ENCODE results near the gene ERRFI1.

Gene ERRFI1

GRCh38 chr1:8004113-8004802 lies 21.9 kb downstream of the ERRFI1 start:
- TF ChIP-seq, protein P1, sequence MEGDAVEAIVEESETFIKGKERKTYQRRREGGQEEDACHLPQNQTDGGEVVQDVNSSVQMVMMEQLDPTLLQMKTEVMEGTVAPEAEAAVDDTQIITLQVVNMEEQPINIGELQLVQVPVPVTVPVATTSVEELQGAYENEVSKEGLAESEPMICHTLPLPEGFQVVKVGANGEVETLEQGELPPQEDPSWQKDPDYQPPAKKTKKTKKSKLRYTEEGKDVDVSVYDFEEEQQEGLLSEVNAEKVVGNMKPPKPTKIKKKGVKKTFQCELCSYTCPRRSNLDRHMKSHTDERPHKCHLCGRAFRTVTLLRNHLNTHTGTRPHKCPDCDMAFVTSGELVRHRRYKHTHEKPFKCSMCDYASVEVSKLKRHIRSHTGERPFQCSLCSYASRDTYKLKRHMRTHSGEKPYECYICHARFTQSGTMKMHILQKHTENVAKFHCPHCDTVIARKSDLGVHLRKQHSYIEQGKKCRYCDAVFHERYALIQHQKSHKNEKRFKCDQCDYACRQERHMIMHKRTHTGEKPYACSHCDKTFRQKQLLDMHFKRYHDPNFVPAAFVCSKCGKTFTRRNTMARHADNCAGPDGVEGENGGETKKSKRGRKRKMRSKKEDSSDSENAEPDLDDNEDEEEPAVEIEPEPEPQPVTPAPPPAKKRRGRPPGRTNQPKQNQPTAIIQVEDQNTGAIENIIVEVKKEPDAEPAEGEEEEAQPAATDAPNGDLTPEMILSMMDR (conservative IDR thresholded peaks at IDR 0.05; ENCODE audit: control insufficient read depth, insufficient read depth, low read depth, low read length), result no peak
- no peak for DNase-seq (ENCODE audit: low read depth)
- H3K4me3 ChIP-seq (ENCODE audit: control insufficient read depth, low read depth, low read length), result peak overlapping the region; percentile 19

DNA sequence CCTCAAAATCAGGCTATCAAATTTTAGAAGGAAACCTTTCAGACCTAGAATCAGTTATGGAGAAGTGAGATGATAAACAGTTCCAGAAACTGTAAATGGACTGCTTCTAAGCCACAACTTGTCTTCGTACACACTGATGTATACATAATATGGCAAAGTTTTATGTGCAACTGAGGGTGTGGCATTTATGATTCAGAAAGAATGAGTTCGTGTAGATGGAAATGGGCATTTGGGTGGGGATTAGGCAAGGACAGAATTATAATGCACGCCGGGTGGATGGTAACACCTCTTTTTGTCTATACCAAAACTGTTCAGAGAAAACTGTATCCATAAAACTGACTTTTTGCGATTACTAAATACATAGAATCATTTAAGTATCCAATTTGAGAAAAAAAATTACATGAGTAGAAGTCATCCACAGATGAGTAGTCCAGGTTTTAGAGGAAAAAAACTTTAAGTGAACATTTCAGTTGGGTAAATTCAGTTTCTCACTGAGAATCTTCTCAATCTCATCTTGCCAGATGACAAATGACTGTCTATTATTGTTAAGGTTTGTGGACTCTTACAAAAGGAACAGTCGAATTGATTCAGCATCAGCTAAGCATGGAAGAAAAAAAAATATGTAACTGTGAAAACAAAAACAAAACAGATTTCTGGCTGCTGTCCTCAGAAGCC lies 22.5 kb downstream of the ERRFI1 start:
- no peak overlapping the region for H3K4me3 ChIP-seq (ENCODE audit: control insufficient read depth, low read depth, low read length)
- TF ChIP-seq, protein P1 (conservative IDR thresholded peaks at IDR 0.05; ENCODE audit: control insufficient read depth, insufficient read depth, low read depth, low read length), result no peak
- peak; percentile 40 for DNase-seq (ENCODE audit: low read depth)

DNA sequence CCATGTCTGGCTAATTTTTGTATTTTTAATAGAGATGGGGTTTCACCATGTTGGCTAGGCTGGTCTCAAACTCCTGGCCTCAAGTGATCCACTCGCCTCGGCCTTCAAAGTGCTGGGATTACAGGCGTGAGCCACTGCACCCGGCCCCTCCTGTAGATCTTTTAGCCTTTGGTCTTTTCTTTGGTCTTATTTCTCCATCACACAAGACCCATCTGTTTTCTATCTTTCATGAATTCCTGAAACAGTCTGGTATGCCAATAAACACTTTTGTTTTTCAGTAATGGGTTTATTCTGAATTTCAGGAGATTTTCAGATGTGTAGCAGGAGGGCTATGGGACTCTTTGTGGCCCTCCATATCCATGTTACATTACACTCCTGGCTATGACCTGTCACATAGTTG lies 23.2 kb downstream of the ERRFI1 start:
- H3K4me3 ChIP-seq (ENCODE audit: control insufficient read depth, low read depth, low read length), result no peak overlapping the region
- DNase-seq (ENCODE audit: low read depth), result peak; percentile 2
- TF ChIP-seq, protein P1 (conservative IDR thresholded peaks at IDR 0.05; ENCODE audit: control insufficient read depth, insufficient read depth, low read depth, low read length), result no peak

GRCh38 chr1:8002329-8002910 lies 23.7 kb downstream of the ERRFI1 start:
- TF ChIP-seq, protein P1 (conservative IDR thresholded peaks at IDR 0.05; ENCODE audit: control insufficient read depth, insufficient read depth, low read depth, low read length), result no peak

GRCh38 chr1:7995437-7995836 lies 30.7 kb downstream of the ERRFI1 start:
- no peak overlapping the region for H3K4me3 ChIP-seq (ENCODE audit: control insufficient read depth, low read depth, low read length)
- no peak for DNase-seq (ENCODE audit: low read depth)
- TF ChIP-seq, protein P1 (conservative IDR thresholded peaks at IDR 0.05; ENCODE audit: control insufficient read depth, insufficient read depth, low read depth, low read length), result no peak

More at GRCh38 chr1:8002329-8002910, 23.7 kb downstream of the ERRFI1 start:
- H3K4me3 ChIP-seq (ENCODE audit: control insufficient read depth, low read depth, low read length), result no peak overlapping the region
- DNase-seq (ENCODE audit: low read depth), result no peak

- TF ChIP-seq, protein P1 (conservative IDR thresholded peaks at IDR 0.05; ENCODE audit: control insufficient read depth, insufficient read depth, low read depth, low read length), result no peak
- no peak for DNase-seq (ENCODE audit: low read depth)
- H3K4me3 ChIP-seq (ENCODE audit: control insufficient read depth, low read depth, low read length), result no peak overlapping the region
These were observed 31.3 kb downstream of the ERRFI1 start for GRCh38 chr1:7994827-7995226.
